HG03469 (cell line): ENCODE data around the gene FAAP100.
A peak's percentile ranks its signal among the peaks of the same experiment; 100 is the strongest.
"Not testable (repeated sequence)": the region's sequence is repeated elsewhere in the genome, so short reads cannot be mapped to it uniquely, and the experiment has no call there.

ENCODE experiments used
- ATAC-seq: cut with Tn5 transposase; IDR thresholded peaks from one replicate; pipeline ENCODE4 v1.9.1; 2021; ENCODE audit warnings: mild to moderate bottlenecking, moderate library complexity, moderate number of reproducible peaks; ENCODE audit not compliant: unreplicated experiment

Gene FAAP100, protein sequence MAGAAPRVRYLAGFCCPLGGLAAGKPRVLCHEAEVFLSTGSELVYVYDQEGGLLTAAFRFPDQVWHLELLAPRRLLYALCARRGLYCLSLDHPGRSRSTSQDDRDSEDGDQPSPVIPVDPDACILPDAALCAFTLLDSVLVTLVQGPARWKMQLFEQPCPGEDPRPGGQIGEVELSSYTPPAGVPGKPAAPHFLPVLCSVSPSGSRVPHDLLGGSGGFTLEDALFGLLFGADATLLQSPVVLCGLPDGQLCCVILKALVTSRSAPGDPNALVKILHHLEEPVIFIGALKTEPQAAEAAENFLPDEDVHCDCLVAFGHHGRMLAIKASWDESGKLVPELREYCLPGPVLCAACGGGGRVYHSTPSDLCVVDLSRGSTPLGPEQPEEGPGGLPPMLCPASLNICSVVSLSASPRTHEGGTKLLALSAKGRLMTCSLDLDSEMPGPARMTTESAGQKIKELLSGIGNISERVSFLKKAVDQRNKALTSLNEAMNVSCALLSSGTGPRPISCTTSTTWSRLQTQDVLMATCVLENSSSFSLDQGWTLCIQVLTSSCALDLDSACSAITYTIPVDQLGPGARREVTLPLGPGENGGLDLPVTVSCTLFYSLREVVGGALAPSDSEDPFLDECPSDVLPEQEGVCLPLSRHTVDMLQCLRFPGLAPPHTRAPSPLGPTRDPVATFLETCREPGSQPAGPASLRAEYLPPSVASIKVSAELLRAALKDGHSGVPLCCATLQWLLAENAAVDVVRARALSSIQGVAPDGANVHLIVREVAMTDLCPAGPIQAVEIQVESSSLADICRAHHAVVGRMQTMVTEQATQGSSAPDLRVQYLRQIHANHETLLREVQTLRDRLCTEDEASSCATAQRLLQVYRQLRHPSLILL

DNA sequence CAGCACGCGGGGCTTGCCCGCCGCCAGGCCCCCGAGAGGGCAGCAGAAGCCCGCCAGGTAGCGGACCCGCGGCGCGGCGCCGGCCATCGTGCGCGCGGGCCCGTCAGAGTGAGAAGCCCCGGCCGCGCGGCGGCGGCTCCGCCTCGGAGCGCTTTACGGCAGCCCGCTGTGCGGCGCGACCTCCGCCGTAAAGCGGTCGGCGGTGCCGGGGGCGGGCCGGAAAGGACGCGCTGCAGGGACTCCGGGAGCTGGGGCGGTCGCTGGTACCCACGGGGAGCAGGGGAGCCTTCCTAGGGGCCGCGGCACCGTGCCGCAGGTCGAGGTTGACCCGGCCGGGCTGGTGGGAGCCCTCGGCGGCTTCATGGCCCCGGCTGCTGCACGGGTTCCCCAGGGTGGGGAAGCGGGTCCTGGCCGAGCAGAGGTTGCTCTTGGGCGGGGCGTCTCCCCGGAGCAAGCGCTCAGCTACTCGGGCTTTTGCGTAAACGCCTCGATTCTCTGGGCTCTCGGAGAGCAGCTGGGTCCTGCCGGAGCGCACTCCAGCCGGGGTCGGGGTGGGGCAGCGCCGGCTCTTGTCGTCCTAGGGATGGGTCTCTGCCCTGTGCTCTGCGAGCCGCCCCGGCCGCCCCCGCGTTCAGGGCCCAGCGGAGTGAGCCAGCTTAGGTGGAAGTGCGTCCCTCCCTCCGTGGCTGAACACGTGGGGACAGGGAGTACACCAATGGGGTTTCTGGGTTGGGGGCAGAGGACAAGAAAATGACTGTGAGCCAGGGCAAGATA is at the start of gene FAAP100:
Gene FAAP100 (minus strand): TSS at position 110 of the 774 bp plus-strand sequence. CDS start 23 bp downstream, at position 87.
- ATAC-seq = peak; percentile 42

DNA sequence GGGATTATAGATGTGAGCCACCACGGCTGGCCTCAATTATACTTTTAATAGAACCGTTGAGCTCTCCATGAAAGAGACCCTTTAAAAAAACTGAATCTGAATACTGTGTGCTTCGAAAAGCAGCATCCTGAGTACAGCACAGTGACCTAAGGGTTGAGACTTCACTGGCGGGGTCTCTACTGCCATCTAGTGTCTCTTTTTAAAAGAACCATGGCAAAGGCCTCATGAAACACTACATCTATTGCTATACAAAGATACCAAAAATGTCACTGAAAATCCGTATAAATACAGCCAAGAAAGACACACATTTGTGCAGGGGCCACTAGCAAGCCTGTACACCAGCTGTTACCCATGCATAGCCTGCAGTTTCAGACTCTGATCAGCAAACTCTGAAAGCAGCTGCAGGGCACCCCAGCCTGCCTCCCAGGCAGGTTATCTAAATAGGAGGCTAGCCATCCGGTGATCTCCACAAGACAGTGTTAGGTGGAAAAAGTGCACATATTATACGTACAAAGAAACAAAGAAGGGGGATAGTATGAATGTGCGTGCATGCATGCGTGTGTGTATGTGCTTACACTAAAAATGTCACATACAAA is 49.5 kb upstream of the FAAP100 start:
- no peak for ATAC-seq

DNA sequence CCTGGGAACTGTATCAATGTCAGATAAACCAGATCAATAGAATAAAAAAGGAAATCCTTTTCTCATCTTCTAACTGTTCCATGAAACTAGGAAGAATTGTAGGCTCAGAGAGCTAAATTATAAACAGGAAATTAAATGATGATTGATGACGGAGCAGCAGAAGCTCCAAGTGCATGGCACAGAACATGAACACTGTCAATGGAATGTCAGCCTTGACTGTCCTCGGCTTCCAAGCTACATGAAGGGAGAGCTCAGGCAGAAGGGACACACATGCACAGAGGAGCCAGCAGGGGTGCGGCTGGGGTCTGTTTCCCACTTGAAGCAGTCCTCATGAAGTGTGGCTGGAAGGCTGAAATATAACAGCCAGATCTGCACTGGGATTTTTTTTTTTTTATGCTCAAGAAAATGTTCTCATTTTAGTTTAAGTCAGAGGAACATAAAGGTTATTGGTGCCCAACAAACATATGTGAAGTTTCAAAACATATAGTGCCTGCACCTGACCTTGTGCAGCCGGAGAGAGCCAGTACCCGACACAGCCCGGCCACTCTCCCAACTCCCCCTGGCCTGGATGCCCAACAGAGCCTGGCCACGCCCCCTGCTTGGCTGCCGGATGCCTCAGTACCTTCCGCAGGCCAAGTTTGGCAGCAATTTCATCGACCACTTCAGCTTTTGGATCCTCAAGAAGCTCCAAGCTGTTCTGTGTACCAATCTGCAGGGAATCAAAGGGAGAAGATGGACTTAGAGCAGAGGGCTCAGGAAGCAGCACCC is 47.8 kb upstream of the FAAP100 start:
- no peak for ATAC-seq

DNA sequence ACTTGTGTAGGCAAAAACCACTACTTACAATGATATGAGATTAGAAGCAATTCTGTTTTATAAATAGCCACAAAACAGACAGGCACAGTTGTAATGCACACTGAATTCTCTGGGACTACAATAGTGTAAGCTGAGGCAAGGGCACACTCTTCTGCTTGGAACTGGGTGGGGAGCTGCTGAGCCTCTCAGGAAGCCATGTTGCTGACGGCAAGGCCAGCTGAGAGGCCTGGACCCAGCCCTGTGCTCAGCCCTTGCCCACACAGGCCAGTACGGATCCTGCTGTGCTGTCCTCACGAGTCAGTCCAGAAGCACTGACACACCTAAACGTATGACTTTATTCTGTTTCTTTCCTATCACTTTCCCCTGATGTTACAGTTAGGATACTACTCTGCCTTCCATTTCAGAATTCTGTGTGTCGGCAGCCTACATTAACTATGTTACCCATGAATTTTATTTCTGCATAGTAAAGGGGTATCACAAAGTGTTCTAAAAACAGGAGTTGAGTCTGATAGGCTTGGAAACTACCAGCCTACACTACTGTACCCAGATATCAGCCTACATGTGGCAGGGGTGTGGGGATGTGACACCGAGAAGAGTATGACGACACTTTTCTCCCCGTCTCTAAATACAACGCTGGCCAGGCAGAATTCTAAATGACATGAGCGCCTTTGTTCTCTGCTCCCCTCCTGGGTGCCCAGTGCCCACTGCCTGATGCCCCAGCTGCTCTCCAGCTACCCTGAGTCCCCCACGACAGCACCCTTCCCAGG is 41.1 kb upstream of the FAAP100 start:
- no peak for ATAC-seq

DNA sequence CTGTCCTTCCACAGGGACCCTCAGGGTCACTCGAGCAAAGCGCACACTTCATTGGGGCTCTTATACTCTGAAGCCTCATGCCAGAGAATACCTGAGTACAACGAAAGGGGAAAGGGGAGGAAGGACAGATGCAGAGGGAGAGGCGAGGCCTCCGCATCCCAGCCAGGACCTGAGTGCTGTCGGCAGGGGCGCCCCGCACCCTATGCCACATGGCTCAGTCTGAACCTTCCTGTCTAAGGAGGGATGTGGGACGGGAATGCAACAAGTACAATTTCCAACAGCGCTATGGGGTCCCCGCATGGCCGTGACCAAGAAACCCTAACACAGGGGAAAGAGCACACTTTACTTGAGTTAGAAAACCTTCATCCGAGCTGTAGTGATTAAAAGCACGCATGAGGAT is 39.8 kb upstream of the FAAP100 start:
- ATAC-seq = no peak

DNA sequence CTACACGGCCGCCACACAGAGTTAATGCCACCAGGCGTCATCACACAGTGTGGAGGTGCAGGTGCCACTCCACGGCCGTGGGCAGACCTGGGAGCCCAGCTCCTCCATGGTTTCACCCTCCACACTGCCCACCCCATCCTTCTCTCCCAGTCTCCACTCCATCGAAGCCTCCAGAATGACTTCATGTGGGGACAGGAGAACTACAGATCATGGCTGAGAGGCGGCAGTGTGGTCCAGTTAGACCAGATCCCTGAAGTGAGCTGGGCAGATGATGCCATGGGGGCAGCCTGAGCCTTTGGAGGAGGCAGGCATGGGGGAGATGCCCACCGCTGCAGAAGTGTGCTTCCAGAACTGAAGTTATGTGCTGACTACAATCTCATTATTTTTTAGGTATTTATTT is 38.0 kb upstream of the FAAP100 start:
- no peak for ATAC-seq

DNA sequence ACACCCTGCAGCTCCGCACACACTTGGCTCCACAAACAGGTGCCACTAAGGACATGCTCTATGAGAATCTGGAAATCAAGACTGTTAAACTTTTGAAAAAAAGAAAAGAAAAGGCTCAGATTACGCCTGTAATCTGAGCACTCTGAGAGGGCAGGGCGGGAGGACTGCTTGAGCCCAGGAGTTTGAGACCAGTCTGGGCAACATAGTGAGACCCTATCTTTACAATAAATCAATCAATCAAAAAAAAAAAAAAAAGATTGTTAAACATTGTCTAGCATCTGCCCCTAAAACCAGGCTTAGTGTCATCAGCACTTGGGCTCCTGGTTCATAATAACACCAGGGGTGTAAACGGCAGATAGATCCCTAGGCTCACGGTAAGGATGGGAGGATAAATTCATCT is 37.5 kb upstream of the FAAP100 start:
- ATAC-seq = no peak

DNA sequence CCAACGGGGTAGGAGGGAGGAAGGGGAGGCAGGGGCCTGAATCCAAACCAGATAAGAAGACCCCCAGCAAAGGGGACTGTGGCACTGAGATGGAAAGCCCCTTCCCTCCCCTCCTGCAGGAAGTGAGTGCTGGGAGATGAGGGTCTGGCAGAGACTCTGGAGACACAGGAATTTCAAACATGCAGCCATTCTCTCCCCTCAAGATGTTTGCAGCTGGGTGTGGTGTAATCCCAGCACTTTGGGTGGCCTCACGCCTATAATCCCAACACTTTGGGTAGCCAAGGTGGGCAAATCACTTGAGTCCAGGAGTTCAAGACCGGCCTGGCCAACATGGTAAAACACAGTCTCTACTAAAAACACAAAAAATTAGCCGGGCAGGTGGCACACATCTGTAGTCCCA is 33.9 kb upstream of the FAAP100 start:
- ATAC-seq = no peak

DNA sequence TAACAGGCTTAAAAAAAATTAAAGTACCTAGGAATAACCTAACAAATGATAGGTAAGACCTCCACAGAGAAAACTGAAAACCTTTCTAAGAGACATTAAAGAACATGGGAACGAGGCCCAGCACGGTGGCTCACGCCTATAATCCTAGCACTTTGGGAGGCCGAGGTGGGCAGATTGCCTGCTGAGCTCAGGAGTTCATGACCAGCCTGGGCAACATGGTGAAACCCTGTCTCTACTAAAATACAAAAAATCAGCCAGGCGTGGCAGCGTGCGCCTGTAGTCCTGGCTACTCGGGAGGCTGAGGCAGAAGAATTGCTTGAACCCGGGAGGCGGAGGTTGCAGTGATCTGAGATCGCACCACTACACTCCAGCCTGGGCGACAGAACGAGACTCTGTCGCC is 32.6 kb upstream of the FAAP100 start:
- ATAC-seq = not testable (repeated sequence)

DNA sequence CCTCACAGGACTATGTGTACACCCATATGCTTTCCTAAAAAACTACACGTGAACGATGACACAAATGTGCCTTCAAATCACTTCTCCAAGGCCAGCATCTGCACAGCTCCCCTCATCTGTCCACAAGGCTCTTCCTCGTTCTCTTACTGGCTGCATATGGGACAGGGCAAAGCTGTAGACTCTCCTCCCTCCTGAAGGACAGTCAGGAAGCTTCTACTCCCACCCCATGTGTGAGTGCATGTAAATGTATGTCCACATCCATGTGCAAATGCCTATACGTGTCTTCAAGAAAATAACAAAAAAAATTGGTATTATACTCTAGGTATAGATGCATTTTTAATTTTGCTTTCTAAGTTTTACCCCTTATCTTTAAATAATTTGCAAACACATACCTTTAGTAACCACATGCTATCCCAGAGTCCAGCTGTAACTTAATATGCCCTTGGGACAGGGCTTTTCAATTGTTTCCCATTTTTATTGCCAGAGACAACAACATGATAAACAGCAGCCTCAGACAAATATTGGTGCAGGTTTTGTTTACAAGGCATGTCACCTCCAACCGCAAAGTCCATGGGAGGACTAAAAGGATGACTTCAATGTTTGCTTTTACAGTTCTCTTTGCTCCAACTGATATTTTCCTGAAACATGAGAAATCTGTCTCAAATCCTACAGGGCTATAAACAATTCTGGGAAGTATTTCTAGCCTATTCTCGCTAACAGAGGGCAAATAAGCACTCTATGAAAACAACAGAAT is 31.6 kb upstream of the FAAP100 start:
- no peak for ATAC-seq

DNA sequence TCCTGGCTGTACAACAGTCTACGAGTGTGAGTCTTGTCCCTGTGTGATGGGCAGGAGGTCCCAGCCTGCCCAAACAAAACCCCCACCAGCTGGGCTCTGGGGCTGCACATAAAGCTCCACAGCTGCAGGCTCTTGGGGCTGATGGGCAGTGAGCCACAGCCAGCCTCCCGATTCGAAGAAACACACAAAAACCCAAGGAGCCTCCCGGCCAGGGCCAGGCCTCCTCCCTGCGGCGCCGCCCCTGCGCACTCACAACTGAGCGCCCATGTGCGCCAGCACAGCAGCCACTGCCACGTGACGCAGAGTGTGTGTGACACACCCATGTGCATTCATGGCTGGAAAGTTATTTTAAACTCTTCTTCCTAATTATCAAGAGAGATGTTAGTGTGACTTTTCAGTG is 30.6 kb upstream of the FAAP100 start:
- ATAC-seq = no peak

DNA sequence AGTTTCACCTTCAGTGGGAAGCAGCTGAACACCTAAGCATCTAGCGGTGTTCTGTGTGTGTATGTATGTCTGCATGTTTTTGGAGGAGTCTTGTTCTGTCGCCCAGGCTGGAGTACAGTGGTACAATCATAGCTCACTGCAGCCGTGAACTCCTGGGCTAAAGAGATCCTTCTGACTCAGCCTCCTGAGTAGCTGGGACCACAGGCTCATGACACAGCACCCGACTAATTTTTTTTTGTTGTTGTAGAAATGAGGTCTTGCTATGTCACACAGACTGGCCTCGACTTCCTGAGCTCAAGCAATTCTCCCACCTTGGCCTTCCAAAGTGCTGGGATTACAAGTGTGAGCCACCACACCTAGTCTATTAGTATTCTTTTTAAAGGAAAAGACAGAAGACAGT is 30.2 kb upstream of the FAAP100 start:
- no peak for ATAC-seq

DNA sequence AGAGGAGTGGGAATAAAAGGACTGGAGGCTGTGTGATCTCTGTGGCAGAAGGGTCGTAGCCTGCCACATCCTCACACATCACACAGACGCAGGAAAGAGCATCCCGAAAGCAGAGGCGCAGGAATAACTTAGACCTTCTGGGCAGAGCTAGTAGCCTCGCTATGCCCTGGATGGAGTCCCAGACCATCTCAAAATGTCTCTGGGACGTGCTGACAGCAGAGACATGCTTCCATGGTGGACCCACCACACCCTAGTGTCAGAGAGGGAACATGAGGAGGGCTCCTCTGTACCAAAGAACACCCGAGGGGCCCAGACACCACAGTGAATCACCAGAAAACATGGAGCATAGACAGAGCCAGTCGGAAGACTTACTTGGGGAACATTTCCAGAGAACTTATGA is 29.6 kb upstream of the FAAP100 start:
- ATAC-seq = no peak

DNA sequence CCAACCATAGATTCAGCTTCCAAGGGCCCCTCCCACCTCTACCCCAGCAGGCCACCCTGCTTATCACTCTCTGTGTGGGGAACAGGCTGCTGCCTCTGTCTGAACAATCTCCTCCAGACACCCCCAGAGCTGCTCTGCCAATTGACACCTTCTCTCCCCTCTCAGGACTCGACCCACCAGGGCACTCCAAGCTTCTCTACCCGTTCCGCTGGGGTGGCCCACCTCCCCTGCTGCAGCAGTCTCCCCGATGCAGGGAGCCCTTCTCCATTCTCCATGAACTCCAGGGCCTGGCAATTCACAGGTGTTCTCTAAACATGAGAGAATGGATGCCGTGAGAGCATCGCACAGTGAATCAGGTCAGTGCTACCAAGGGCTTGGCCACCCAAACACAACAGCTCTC is 28.3 kb upstream of the FAAP100 start:
- ATAC-seq = no peak

DNA sequence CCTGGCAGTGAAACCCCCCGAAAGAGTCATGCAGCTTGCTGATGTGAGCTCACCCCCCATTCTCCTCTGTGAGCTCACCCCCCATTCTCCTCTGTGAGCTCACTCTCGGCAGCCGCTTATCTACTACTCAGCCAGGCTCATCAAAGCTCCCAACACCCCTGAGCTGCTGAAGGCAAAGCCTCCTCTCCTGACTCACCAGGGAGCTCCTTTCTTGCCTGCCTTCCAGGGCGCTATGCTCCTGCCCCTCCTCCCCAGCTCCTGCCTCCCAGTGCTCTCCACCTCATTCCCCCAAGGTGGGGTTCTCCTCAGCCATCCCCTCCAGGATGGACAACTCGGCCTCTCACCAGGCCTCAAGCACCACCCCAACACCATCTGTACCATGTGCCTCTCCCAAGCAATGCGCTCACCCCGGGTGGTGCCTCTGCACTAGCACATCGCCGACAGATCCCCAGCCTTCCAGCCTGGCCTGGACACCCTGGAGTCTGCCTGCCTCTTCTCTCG is 27.7 kb upstream of the FAAP100 start:
- no peak for ATAC-seq

DNA sequence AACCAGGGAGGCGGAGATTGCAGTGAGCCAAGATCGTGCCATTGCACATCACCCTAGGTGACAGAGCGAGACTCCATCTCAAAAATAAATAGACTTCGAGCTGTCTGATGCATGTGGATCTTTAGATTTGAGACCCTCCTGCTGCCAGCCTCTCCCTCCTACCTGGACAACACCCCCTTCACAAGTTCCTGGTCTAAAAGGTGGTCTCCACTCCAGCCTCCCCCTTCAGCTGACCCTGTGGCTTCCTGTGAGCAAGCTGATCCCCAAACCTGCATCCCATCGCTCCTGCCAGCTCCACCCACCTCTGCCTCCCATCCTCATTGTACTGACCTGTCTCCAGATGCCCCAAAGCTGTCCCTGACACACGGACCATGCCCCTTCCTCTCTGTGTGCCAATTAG is 27.1 kb upstream of the FAAP100 start:
- no peak for ATAC-seq

DNA sequence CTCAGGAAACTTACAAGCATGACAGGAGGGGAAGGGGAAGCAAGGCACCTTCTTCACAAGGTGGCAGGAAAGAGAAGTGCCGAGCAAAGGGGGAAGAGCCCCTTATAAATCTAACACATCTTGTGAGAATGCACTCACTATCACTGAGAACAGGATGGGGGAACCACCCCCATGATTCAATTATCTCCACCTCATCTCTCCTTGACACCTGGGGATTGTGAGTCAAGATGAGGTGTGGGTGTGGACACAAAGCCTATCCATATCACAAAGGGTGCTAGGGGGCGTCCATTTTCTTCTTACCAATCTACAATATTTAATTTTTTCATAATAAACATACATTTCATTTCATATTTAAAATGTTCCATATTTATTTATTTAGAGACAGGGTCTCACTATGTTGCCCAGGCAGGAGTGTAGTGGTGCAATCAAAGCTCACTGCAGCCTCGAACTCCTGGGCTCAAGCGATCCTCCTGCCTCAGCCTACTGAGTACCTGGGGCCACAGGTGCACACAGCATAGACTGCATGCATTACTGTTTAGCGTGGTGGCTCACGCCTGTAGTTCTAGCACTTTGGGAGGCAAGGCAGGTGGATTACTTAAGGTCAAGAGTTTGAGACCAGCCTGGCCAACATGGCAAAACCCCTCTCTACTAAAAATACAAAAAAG is 26.5 kb upstream of the FAAP100 start:
- ATAC-seq = no peak

DNA sequence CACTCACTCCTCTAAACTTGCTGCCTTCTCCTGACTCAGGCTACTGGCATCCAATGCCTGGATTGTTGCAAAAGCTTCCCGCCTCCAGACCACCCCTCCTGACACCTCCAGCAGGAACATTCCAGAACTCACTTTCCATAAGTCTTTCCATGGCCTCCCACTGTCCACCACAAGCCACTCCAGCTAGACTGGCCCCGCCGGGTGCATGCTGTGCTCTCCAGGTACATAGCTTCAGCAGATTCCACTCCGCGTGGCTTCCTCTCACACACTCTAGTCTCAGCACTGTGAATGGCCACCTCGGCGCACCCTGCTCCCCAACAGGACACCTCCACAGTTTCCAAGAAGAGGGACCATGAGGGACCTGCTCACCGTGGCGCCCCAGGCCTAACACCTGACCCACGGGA is 25.9 kb upstream of the FAAP100 start:
- no peak for ATAC-seq
